Fibroblast of the aortic adventitia (primary cell): ENCODE data around the gene ANKRD6. TPM values are rescaled to one million over a fixed set of nuclear protein-coding genes. Genes with fewer than 3 reads are reported as not detected.

Experiments used
- DNase-seq: peaks from one replicate; pipeline ENCODE4 v3.0.0-alpha.2; 2010; ENCODE audit warnings: low read depth
- H3K4me3 ChIP-seq: 2 replicates; pipeline ENCODE4 v1.5.1; 2011; ENCODE audit warnings: low read depth, mild to moderate bottlenecking, control low read depth, low read length, moderate library complexity
- CTCF ChIP-seq: IDR thresholded peaks from 2 replicates; pipeline ENCODE4 v1.5.1; 2011; ENCODE audit warnings: mild to moderate bottlenecking, low read length, control low read depth, inconsistent platforms; ENCODE audit not compliant: insufficient read depth
- total RNA-seq: library from RNA; depleted of rRNA; stranded (reverse); fragments of >200 nt; gene quantifications from 2 replicates; pipeline ENCODE4 v1.2.3, GENCODE V29; 2012; ENCODE audit warnings: low replicate concordance

The ANKRD6 gene
- total RNA-seq, 1 donor = 14.6 TPM

GRCh38 chr6:89440200-89440599 lies 7.2 kb downstream of the ANKRD6 start:
- no peak for DNase-seq
- H3K4me3 ChIP-seq = no peak overlapping the region
- no peak for TF ChIP-seq CTCF

GRCh38 chr6:89443658-89444057 lies 10.7 kb downstream of the ANKRD6 start:
- TF ChIP-seq CTCF = no peak
- no peak for DNase-seq

GRCh38 chr6:89449193-89449592 lies 16.2 kb downstream of the ANKRD6 start:
- no peak for TF ChIP-seq CTCF
- H3K4me3 ChIP-seq = no peak overlapping the region
- DNase-seq = no peak

More at GRCh38 chr6:89443658-89444057, 10.7 kb downstream of the ANKRD6 start:
- H3K4me3 ChIP-seq = no peak overlapping the region

- no peak for DNase-seq
- no peak overlapping the region for H3K4me3 ChIP-seq
- TF ChIP-seq CTCF = no peak
Measured at GRCh38 chr6:89452281-89452680, 19.3 kb downstream of the ANKRD6 start.

GRCh38 chr6:89454300-89454699 lies 21.3 kb downstream of the ANKRD6 start:
- H3K4me3 ChIP-seq = no peak overlapping the region
- DNase-seq = no peak
- TF ChIP-seq CTCF = no peak

GRCh38 chr6:89458704-89459103 lies 25.8 kb downstream of the ANKRD6 start:
- TF ChIP-seq CTCF = no peak
- no peak overlapping the region for H3K4me3 ChIP-seq
- DNase-seq = no peak

GRCh38 chr6:89459501-89459900 lies 26.5 kb downstream of the ANKRD6 start:
- no peak overlapping the region for H3K4me3 ChIP-seq
- DNase-seq = no peak
- no peak for TF ChIP-seq CTCF
